Lower leg skin (tissue), 3 donors: ENCODE data around the gene PAWR.

ENCODE experiments used
- POLR2A ChIP-seq, 2 donors: fragments of 450-650 bp; IDR thresholded peaks; one replicate each; pipeline ENCODE4 v1.6.1; 2016 to 2017; ENCODE audit warnings: antibody characterized with exemption in 2 of 2, mild to moderate bottlenecking in 1 of 2, moderate library complexity in 1 of 2
- TF ChIP-seq, protein P1 (sequence below), 3 donors: fragments of 450-650 bp; IDR thresholded peaks; one replicate each; pipeline ENCODE4 v1.5.1; 2016; ENCODE audit warnings: antibody characterized with exemption in 3 of 3, mild to moderate bottlenecking in 3 of 3, moderate library complexity in 2 of 3

DNA sequence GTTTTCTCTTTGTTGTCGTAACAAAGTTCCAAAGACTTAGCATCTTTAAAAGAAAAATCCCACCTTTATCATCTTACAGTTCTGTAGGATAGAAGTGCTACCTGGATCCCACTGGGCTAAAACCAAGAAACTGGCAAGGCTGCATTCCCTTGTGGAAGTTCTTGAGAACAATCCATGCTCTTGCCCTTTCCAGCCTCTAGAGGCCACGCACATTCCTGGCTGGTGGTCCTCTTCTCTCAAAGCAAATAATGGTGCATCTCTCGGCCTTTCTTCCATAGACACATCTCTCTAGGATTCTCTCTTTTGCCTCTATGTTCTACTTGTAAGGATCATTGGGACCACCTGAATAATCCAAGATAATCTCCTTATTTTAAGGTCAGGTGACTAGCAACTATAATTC, 8.2 kb upstream of the PAWR start:
- TF ChIP-seq, protein P1, sequence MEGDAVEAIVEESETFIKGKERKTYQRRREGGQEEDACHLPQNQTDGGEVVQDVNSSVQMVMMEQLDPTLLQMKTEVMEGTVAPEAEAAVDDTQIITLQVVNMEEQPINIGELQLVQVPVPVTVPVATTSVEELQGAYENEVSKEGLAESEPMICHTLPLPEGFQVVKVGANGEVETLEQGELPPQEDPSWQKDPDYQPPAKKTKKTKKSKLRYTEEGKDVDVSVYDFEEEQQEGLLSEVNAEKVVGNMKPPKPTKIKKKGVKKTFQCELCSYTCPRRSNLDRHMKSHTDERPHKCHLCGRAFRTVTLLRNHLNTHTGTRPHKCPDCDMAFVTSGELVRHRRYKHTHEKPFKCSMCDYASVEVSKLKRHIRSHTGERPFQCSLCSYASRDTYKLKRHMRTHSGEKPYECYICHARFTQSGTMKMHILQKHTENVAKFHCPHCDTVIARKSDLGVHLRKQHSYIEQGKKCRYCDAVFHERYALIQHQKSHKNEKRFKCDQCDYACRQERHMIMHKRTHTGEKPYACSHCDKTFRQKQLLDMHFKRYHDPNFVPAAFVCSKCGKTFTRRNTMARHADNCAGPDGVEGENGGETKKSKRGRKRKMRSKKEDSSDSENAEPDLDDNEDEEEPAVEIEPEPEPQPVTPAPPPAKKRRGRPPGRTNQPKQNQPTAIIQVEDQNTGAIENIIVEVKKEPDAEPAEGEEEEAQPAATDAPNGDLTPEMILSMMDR (IDR thresholded peaks at IDR 0.05), result no peak
- no peak for TF ChIP-seq POLR2A (IDR thresholded peaks at IDR 0.05)
